GM12874 (cell line): ENCODE results near the gene RRM1.

Source experiments
- TF ChIP-seq, protein P1 (sequence below): IDR thresholded peaks from 2 replicates; pipeline ENCODE4 v1.5.1; 2011; ENCODE audit warnings: low read depth, mild to moderate bottlenecking, control low read depth, low read length, moderate library complexity; ENCODE audit not compliant: insufficient read depth

Gene RRM1

DNA sequence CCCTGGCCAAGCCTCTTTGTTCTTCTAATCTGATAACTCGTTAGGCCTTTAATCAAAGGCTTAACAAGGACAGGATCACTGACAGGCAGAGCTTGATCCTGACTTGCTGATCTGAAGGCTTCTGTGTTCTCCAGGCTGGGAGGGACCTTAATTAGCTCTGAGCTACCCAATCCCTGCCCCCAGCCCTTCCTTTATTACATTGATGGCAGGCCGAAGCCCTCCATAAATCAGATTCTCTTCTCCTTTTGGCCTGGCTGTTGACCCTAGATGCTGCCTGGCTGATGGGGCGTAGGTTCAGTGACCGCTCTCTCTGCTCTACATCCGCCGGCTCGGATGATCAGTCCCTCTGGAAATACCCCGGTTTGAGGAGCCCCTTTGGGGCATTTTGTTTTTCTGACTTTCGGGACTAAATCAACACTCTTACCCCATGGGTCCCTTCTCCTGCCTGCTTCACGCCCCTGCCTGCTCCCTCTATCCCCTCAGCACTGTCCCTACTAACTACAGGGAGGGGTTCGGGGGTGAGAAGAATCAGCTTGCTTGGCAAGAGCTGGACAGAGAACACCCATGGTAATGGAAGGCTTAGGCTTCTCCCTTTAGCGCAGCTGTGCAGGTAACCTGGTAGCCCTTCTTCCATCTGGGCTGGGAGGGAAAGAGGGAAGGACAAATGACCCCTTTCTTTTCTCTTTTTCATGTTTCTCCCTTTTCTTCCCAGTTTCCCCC, 10.0 kb upstream of the RRM1 start:
- TF ChIP-seq, protein P1, sequence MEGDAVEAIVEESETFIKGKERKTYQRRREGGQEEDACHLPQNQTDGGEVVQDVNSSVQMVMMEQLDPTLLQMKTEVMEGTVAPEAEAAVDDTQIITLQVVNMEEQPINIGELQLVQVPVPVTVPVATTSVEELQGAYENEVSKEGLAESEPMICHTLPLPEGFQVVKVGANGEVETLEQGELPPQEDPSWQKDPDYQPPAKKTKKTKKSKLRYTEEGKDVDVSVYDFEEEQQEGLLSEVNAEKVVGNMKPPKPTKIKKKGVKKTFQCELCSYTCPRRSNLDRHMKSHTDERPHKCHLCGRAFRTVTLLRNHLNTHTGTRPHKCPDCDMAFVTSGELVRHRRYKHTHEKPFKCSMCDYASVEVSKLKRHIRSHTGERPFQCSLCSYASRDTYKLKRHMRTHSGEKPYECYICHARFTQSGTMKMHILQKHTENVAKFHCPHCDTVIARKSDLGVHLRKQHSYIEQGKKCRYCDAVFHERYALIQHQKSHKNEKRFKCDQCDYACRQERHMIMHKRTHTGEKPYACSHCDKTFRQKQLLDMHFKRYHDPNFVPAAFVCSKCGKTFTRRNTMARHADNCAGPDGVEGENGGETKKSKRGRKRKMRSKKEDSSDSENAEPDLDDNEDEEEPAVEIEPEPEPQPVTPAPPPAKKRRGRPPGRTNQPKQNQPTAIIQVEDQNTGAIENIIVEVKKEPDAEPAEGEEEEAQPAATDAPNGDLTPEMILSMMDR, result no peak

DNA sequence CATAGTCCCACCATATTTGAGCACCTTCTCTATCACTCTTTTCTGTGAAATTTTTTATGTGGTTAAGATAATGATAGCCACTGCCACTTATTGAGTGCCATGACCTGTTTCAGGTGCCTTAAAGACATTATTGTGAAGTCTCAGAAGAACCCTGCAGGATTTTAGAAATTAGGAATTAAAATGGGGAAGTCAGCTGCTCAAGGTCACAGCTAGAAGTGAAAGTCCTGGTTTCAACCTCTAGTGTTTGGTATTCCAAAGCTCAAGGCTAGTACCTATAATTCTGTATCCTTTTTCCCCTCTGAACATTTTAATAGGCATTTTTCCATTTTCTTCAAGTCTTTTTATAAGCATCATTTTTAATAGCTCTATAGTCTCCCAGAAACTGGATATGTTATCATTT, 9.0 kb upstream of the RRM1 start:
- TF ChIP-seq, protein P1, result no peak

- TF ChIP-seq, protein P1, result no peak
Observed at GRCh38 chr11:4086575-4087353, 7.8 kb upstream of the RRM1 start.

DNA sequence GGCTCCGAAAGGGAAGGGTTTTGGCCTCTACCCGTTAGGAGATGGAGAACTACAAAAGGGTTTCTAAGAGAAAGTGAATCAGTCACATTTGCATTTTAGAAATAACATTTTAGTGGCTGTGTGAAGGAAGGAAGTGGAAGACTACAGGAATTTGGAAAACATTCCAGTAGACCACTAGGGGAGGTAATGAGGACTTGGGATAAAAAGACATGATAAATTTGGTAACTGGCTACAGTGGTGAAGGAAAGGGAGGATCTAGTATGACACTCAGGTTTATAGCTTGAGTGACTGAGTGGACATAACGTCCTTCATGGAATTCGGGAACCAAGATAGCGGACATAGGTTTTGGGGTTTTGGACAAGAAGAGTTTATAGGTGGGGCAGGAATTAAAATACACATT, 7.0 kb upstream of the RRM1 start:
- TF ChIP-seq, protein P1, result no peak

DNA sequence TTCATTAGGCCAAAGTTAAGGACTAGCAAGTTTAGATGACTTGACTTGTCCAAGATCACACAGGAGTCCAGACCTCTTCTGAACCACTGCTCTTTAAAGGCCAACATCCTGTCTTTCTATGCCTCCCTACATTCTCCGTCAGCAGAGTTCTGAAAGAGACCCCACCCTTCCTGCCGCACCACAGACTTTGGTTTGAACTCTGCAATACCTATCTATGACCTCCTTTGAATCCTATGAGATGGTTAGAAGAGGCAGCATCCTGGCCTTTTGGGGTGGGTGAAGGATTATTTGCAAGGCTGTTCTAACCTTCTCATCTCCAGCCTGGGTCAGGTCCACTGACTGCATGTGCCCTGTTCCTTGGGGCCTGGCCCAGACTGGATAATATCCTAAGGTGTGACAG, 4.3 kb upstream of the RRM1 start:
- TF ChIP-seq, protein P1, result no peak

DNA sequence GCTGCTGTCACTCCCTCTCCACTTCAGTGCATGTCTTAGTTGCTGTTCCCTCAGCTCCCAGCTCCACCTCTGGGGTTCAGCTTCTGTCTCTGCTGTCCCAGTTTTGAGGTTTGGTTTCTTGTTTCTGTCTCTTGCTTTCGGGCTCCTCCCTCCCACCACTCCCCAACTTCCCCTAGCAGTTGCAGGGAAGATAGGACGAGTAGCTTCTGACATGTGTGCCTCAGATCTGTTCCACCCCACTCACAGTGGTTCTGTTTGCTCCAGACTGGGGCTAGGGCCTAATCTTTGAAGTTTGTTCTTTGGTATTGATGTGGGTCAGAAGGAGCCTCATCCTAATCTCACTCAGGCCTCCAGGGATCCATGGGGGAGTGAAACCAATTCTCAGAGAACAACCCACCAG, 2.6 kb upstream of the RRM1 start:
- TF ChIP-seq, protein P1, result no peak

DNA sequence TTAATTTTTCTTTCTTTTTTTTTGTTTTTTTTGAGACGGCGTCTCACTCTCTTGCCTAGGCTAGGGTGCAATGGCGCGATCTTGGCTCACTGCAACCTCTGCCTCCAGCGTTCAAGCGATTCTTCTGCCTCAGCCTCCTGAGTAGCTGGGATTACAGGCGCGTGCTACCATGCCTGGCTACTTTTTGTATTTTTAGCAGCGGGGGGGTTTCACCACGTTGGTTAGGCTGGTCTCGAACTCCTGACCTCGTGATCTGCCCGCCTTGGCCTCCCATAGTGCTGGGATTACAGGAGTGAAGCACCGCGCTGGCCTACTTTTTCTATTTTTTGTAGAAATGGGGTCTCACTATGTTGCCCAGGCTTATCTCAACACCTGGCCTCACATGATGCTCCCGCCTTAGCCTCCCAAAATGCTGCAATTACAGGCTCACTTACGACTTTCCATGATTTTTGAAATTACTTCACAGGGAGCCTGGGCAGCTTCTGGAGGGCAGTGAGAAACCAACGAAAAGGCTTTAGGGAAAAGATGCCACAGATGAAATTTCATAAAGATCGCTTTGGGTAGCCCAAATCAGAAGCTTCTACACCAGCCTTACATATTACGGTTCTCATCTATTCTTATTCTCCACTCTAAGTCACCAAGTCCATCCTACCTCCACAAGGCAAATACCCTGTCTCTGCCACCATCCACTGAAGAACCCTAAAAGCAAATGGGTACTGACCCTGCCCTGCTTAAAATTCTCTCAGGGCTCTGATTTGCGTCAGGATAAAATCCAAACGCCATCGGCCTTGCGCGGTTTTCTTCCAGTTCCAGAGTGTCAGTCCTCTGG, 866 bp upstream of the RRM1 start:
- TF ChIP-seq, protein P1, result no peak
